Gastrocnemius medialis (tissue), 4 donors: ENCODE results near the gene PROM1. TPM values are rescaled to one million over a fixed set of nuclear protein-coding genes. Genes with fewer than 3 reads are reported as not detected.

Experiments
- ATAC-seq, 2 donors: fragments of 150-250 bp; one replicate each; pipeline ENCODE4 v1.9.1; 2016
- DNase-seq, 2 donors: peaks; one replicate each; pipeline ENCODE4 v3.0.0-alpha.2; 2019
- H3K27ac ChIP-seq, 4 donors: fragments of 200-600 bp; sonication (generic); 1 replicate in 1 of 4; 2 replicates in 3 of 4; pipeline ENCODE4 v1.5.1; 2016 to 2018; ENCODE audit warnings: mild to moderate bottlenecking in 2 of 4, moderate library complexity in 1 of 4
- H3K27me3 ChIP-seq, 3 donors: fragments of 200-600 bp; sonication (generic) in 2 of 3; 1 replicate in 1 of 3; 2 replicates in 2 of 3; pipeline versions ENCODE4 v1.5.1 to v1.6.0; 2016 to 2019; ENCODE audit warnings: mild to moderate bottlenecking in 1 of 3, moderate library complexity in 1 of 3
- H3K36me3 ChIP-seq, 2 donors: fragments of 200-600 bp; sonication (generic) in 1 of 2; one replicate each; pipeline ENCODE4 v1.5.1; 2017 to 2018
- H3K4me1 ChIP-seq, 2 donors: fragments of 200-600 bp; sonication (generic) in 1 of 2; one replicate each; pipeline ENCODE4 v1.5.1; 2016 to 2017; ENCODE audit warnings: mild to moderate bottlenecking in 2 of 2
- H3K4me3 ChIP-seq, 4 donors: fragments of 200-600 bp; sonication (generic) in 3 of 4; 1 replicate in 1 of 4; 2 replicates in 3 of 4; pipeline ENCODE4 v1.5.1; 2016 to 2019; ENCODE audit warnings: mild to moderate bottlenecking in 2 of 4
- H3K9me3 ChIP-seq, 3 donors: fragments of 200-600 bp; sonication (generic) in 2 of 3; 1 replicate in 1 of 3; 2 replicates in 2 of 3; pipeline ENCODE4 v1.5.1; 2016 to 2019
- POLR2A ChIP-seq, 2 donors: fragments of 450-650 bp; IDR thresholded peaks; one replicate each; pipeline ENCODE4 v1.6.1; 2017; ENCODE audit warnings: antibody characterized with exemption in 2 of 2, mild to moderate bottlenecking in 2 of 2, moderate library complexity in 2 of 2
- in situ Hi-C, 4 donors: fragments of 200-750 bp; cut with MboI; loops; one replicate each; pipeline versions ENCODE4 v1.15.0 to v1.8.0; 2017; ENCODE audit warnings: low sequenced_read_pairs in 4 of 4
- intact Hi-C: fragments of 100-400 bp; cut with DNase I; formaldehyde crosslinking; loops from one replicate; pipeline ENCODE4 v1.15.1; 2023; ENCODE audit warnings: low total_unique reads
- total RNA-seq, 4 donors: library from RNA; depleted of rRNA; stranded (reverse); fragments of >200 nt; gene quantifications; one replicate each; pipeline versions ENCODE4 v1.1.0 to v1.2.3, GENCODE V29; 2016
- TF ChIP-seq, protein P1 (sequence below), 5 experiments: fragments of 450-650 bp in 3 of 5; fragments of 200-600 bp in 2 of 5; sonication (generic) in 2 of 5; IDR thresholded peaks in 4 of 5; conservative IDR thresholded peaks in 1 of 5; 1 replicate in 4 of 5; 2 replicates in 1 of 5; pipeline ENCODE4 v1.5.1; 2016 to 2019; ENCODE audit warnings: antibody characterized with exemption in 5 of 5, mild to moderate bottlenecking in 3 of 5, moderate library complexity in 3 of 5

PROM1 gene
- total RNA-seq, 4 donors from 2014 or later, result 0.11 to 2.9 (median 0.58) TPM; not detected in 1

DNA sequence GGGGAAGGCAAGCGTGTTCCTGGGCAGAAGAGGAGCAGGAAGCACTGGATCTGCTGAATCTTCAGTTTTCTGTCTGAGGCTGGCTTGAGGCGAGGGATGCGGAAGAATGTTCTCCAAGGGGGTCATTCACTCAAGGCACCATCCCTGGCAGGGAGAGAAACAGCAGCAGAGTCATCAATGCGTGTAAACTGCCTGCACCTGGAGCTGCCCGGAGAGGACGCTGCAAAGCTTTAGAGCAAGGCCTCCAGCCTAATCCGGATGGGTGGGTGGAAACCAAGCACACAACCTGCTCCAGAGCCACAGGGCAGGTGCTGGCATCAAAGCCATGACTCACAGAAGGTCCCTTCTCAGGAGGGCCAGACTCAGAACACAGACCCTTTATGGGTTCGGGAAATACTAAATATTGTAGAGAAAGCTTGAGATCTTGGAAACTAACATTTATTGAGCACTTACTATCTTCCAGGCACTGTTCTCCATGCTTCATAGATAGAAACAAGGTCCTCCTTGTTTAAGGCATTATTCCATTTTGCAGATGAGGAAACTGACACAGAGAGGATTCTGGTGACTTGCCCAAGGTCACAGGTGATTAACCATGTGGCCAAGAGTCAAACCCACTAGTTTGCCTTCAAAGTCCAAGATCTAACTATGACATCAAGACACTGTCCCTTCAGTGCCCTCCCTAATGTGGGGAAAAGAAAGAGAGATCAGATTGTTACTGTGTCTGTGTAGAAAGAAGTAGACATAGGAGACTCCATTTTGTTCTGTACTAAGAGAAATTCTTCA lies 7.7 kb downstream of the PROM1 start:
- in situ Hi-C loops, result no loop called here
- H3K27me3 ChIP-seq, result peaks cover 8 to 11% (median 9%) of the 10 kb centered on the region in 3 donors
- no peak overlapping the region for H3K27ac ChIP-seq
- H3K36me3 ChIP-seq, result no peaks in the 10 kb centered on the region
- no peak for TF ChIP-seq POLR2A (IDR thresholded peaks at IDR 0.05)
- TF ChIP-seq, protein P1, sequence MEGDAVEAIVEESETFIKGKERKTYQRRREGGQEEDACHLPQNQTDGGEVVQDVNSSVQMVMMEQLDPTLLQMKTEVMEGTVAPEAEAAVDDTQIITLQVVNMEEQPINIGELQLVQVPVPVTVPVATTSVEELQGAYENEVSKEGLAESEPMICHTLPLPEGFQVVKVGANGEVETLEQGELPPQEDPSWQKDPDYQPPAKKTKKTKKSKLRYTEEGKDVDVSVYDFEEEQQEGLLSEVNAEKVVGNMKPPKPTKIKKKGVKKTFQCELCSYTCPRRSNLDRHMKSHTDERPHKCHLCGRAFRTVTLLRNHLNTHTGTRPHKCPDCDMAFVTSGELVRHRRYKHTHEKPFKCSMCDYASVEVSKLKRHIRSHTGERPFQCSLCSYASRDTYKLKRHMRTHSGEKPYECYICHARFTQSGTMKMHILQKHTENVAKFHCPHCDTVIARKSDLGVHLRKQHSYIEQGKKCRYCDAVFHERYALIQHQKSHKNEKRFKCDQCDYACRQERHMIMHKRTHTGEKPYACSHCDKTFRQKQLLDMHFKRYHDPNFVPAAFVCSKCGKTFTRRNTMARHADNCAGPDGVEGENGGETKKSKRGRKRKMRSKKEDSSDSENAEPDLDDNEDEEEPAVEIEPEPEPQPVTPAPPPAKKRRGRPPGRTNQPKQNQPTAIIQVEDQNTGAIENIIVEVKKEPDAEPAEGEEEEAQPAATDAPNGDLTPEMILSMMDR (IDR thresholded peaks at IDR 0.05 in 4 of 5, conservative IDR thresholded peaks at IDR 0.05 in 1 of 5), result no peak
- H3K4me3 ChIP-seq, result no peak overlapping the region
- intact Hi-C loops, result no loop called here
- no peak for ATAC-seq
- H3K4me1 ChIP-seq, result no peaks in the 10 kb centered on the region
- H3K9me3 ChIP-seq, result no peaks in the 10 kb centered on the region
- no peak for DNase-seq

DNA sequence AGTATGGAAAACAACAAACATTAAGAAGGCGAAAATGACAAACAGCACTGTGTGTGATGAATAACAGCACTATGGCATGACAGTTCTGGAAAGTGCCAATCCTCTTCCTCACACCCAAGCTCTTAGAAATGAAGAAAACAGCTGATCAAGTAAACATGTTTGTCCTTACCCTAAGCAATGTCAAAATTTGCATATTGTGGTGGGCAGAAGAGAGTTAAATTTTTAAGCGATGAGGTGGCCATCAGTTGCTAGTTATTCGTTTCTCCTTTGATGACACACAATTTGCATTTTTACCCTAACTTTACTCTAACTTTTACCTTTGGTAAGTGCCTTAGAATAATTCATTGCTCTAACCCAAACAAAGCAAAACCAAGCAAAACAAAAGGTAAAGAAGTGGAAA lies 8.8 kb downstream of the PROM1 start:
- Histone ChIP-seq H3K27me3 (peaks cover 1 to 3% (median 2%) of the 10 kb centered on the region in 3 donors), H3K9me3 (no peaks in the 10 kb centered on the region), H3K27ac (no peak overlapping the region), H3K36me3 (no peaks in the 10 kb centered on the region), H3K4me3 (no peak overlapping the region), H3K4me1 (no peaks in the 10 kb centered on the region)
- intact Hi-C loops, result no loop called here
- no peak for DNase-seq
- no peak for ATAC-seq
- in situ Hi-C loops, result no loop called here
- TF ChIP-seq POLR2A (IDR thresholded peaks at IDR 0.05), result no peak
- TF ChIP-seq, protein P1 (IDR thresholded peaks at IDR 0.05 in 4 of 5, conservative IDR thresholded peaks at IDR 0.05 in 1 of 5), result no peak

DNA sequence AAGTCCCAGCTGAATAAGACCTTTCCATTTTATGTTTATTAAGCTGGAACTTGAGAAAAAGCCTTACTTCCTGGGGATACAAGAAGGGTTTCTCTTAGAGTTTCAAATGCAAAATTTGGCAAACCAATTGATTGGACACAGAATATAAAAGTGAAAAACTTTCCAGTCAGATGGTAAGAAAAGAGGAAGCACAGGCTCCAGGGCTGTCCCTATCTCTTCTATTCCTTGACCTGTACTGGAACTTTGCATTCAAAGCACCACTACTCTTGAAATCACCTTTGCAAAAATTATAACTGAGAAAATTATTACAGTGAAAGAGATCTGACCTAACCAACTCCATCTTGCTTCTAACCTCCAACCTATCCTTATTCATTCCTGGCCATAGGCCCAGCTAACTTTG lies 11.7 kb downstream of the PROM1 start:
- no peak for TF ChIP-seq POLR2A (IDR thresholded peaks at IDR 0.05)
- TF ChIP-seq, protein P1 (IDR thresholded peaks at IDR 0.05 in 4 of 5, conservative IDR thresholded peaks at IDR 0.05 in 1 of 5), result no peak
- in situ Hi-C loops, result no loop called here
- Histone ChIP-seq H3K36me3 (no peaks in the 10 kb centered on the region), H3K9me3 (no peaks in the 10 kb centered on the region), H3K4me3 (no peak overlapping the region), H3K27me3 (no peaks in the 10 kb centered on the region), H3K27ac (no peak overlapping the region), H3K4me1 (no peaks in the 10 kb centered on the region)
- intact Hi-C loops, result no loop called here
- ATAC-seq (no peak), DNase-seq (no peak)

DNA sequence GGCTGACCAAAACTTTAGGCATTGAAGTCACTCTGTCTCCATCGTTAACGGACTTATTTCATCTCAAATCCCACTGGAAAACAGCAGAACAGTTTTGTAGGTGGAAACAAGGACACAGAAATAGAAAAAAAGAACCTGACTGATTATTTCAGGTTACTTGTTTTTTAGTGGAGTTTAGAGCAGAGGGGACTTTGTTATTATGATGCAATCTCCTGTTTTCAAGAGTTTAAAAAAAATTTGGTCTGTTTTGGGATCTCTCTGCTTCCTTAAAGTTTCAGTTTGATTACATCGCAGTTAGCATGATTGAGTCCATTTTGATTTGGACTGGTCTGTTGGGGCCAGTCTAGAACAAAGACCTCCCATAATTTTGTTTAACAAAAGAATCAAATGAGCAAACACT lies 13.6 kb downstream of the PROM1 start:
- in situ Hi-C loops, result no loop called here
- Histone ChIP-seq H3K27ac (no peak overlapping the region), H3K4me1 (no peaks in the 10 kb centered on the region), H3K9me3 (no peaks in the 10 kb centered on the region), H3K36me3 (no peaks in the 10 kb centered on the region), H3K4me3 (no peak overlapping the region), H3K27me3 (no peaks in the 10 kb centered on the region)
- no peak for ATAC-seq
- no peak for DNase-seq
- intact Hi-C loops, result no loop called here
- no peak for TF ChIP-seq POLR2A (IDR thresholded peaks at IDR 0.05)
- TF ChIP-seq, protein P1 (IDR thresholded peaks at IDR 0.05 in 4 of 5, conservative IDR thresholded peaks at IDR 0.05 in 1 of 5), result no peak
